ENCODE data around the gene C6orf89. TPM values are rescaled to one million over a fixed set of nuclear protein-coding genes. Genes with fewer than 3 reads are reported as not detected.
A peak's percentile ranks its signal among the peaks of the same experiment; 100 is the strongest.

Gene C6orf89
- total RNA-seq, 6 donors from 2014 or later: 22.0 to 60.8 (median 42.5) TPM

GRCh38 chr6:36874443-36875249, 11.1 kb upstream of the C6orf89 start, which contains the start of gene PPIL1:
Gene PPIL1, minus strand, starts transcription at chr6:36874803. Its CDS starts 31 bp downstream, at chr6:36874772.
- peaks cover 13 to 25% (median 15%) of the 10 kb centered on the region in 4 donors for H3K4me1 ChIP-seq
- H3K36me3 ChIP-seq: peaks cover 0 to 16% (median 2%) of the 10 kb centered on the region in 4 donors
- WGBS, 2 donors: 0% methylated on average over 24 to 35 of the region's 54 CpGs
- ATAC-seq (ENCODE audit: low FRiP score in 2 of 2) (peak; percentile 93 to 96), DNase-seq (peak; percentile 77 to 91)
- H3K27ac ChIP-seq: peak within 1 kb of the TSS; percentile 86 to 94 (median 91)
- H3K27me3 ChIP-seq: no peaks in the 10 kb centered on the region
- no peaks in the 10 kb centered on the region for H3K9me3 ChIP-seq
- TF ChIP-seq POLR2AphosphoS5 (IDR thresholded peaks at IDR 0.05) (peak; percentile 60 to 67), CTCF (IDR thresholded peaks at IDR 0.05) (peak in 4 of 6 experiments; percentile 7 to 48 (median 24)), EP300 (IDR thresholded peaks at IDR 0.05) (no peak), POLR2A (IDR thresholded peaks at IDR 0.05) (peak in 1 of 4 donors; percentile 47)
- H3K4me3 ChIP-seq: peak within 1 kb of the TSS; percentile 83 to 94 (median 88)

- peaks cover 13 to 25% (median 15%) of the 10 kb centered on the region in 4 donors for H3K4me1 ChIP-seq
- ATAC-seq (ENCODE audit: low FRiP score in 2 of 2): no peak
- H3K4me3 ChIP-seq: peak overlapping the region; percentile 0 to 94 (median 84)
- TF ChIP-seq POLR2A (IDR thresholded peaks at IDR 0.05): no peak
- TF ChIP-seq CTCF (IDR thresholded peaks at IDR 0.05): no peak
- TF ChIP-seq POLR2AphosphoS5 (IDR thresholded peaks at IDR 0.05): no peak
- no peak for TF ChIP-seq EP300 (IDR thresholded peaks at IDR 0.05)
- H3K27ac ChIP-seq: peak overlapping the region; percentile 86 to 94 (median 91)
- H3K9me3 ChIP-seq: no peaks in the 10 kb centered on the region
- 40 to 45% methylated on average over 6 of the region's 6 CpGs for WGBS, 2 donors
- DNase-seq: no peak
- peaks cover 0 to 10% (median 2%) of the 10 kb centered on the region in 4 donors for H3K36me3 ChIP-seq
- H3K27me3 ChIP-seq: no peaks in the 10 kb centered on the region
Measured at GRCh38 chr6:36875250-36875633, 10.5 kb upstream of the C6orf89 start.

GRCh38 chr6:36884610-36885009, 1.1 kb upstream of the C6orf89 start:
- no peak for DNase-seq
- Histone ChIP-seq H3K27ac (no peak overlapping the region), H3K4me1 (peaks cover 16 to 23% (median 18%) of the 10 kb centered on the region in 4 donors), H3K27me3 (no peaks in the 10 kb centered on the region), H3K36me3 (no peaks in the 10 kb centered on the region), H3K9me3 (no peaks in the 10 kb centered on the region), H3K4me3 (no peak overlapping the region)
- TF ChIP-seq CTCF (IDR thresholded peaks at IDR 0.05) (no peak), EP300 (IDR thresholded peaks at IDR 0.05) (no peak), POLR2AphosphoS5 (IDR thresholded peaks at IDR 0.05) (no peak), POLR2A (IDR thresholded peaks at IDR 0.05) (no peak)
- no peak for ATAC-seq (ENCODE audit: low FRiP score in 2 of 2)
- WGBS, 2 donors: 97 to 99% methylated on average over 3 of the region's 3 CpGs

GRCh38 chr6:36886950-36887618, 1.3 kb downstream of the C6orf89 start:
- peaks cover 0 to 4% (median 0%) of the 10 kb centered on the region in 4 donors for H3K36me3 ChIP-seq
- peaks cover 16 to 23% (median 18%) of the 10 kb centered on the region in 4 donors for H3K4me1 ChIP-seq
- no peaks in the 10 kb centered on the region for H3K27me3 ChIP-seq
- H3K4me3 ChIP-seq: peak overlapping the region in 1 of 4 donors; percentile 83
- DNase-seq (no peak), ATAC-seq (ENCODE audit: low FRiP score in 2 of 2) (no peak)
- no peaks in the 10 kb centered on the region for H3K9me3 ChIP-seq
- 77 to 82% methylated on average over 10 of the region's 10 CpGs for WGBS, 2 donors
- TF ChIP-seq POLR2A (IDR thresholded peaks at IDR 0.05) (no peak), EP300 (IDR thresholded peaks at IDR 0.05) (no peak), POLR2AphosphoS5 (IDR thresholded peaks at IDR 0.05) (no peak), CTCF (IDR thresholded peaks at IDR 0.05) (no peak)
- H3K27ac ChIP-seq: no peak overlapping the region
